AG08396 (cell line): ENCODE results near the gene MOV10L1.
"Not testable (repeated sequence)": the region's sequence is repeated elsewhere in the genome, so short reads cannot be mapped to it uniquely, and the experiment has no call there.

ENCODE experiments used
- DNase-seq: peaks from one replicate; pipeline ENCODE4 v3.0.0; 2012; ENCODE audit warnings: low spot score, mixed read lengths

MOV10L1 gene

GRCh38 chr22:50190182-50190940, 100.6 kb downstream of the MOV10L1 start:
- peak; percentile 77 for DNase-seq

DNA sequence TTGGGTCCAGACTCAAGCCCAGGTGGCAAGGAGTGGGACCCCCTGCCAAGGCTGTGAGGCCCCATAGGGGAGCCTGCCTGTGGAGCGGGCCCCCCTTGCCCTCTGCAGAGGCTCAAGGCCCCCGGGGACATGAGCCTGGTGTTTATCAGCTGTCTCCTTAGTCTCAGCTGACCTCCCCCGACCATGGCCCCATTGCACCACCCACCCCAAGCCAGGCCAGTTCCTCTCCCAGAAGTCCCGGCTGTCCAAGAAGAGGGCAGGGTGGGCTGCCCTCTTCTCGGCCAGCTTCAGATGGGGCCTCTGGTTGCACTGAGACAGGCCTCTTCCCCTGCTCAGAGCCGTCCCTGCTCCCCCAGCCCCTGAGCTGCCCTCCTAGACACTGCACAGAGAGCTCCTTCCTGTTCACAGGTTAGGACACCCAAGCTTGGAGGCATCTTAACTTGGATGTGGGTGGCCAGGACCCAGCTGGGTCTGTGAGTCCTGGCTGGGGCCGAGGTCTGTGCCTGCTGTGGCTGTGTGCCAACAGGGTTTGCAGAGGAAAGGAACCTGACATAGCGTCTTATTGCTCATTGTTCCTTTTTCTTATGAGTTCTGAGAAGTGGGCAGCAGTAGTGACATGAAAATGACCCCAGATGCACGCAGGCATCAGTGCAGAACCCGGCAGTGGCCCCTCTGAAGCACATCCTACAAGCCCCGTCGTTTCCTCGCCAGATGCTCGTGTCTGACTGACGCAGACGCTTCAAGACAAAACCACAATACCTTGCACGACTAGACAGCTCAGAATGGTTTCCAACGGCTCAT, 101.3 kb downstream of the MOV10L1 start:
- no peak for DNase-seq

DNA sequence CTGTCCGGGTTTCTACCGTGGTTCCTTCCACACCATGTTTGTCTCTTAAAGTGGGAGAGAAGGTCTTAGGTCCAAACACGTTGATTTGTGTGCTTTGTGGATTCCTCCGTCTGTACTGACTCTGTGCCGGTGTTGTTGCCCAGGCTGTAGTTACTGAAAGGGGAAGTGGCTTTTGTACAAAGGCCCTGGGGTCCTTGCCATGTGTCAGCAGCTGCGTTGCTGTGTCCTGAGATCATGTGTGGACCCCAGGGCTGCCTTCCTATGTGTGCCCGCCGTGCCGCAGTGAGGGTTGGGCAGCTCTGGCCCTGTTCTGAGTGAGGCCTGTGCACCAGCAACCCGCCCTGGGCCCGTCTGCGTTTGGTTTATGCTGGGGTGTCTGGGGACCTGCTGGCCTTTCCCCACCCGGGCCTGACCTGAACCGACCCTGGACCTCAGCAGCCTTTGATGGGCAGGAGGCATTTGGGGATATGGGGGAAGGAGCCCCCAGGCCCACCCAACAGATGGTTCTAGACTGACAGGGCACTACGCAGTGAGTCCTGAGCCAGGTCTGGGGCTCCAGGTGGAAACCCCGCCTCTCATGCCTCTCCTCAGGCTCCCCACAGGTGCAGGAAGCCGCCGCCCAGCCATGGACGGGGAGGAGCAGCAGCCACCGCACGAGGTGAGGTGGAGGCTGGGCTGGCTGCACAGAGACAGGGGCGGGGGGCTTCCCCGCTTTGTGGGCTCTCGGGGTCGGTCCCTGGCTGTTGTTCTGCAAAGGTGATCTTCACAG, 102.8 kb downstream of the MOV10L1 start:
- DNase-seq, result no peak

- no peak for DNase-seq
These were observed 103.8 kb downstream of the MOV10L1 start for GRCh38 chr22:50193621-50194020.

GRCh38 chr22:50194037-50194805, 104.4 kb downstream of the MOV10L1 start:
- no peak for DNase-seq

- DNase-seq, result no peak
These were observed 106.5 kb downstream of the MOV10L1 start for GRCh38 chr22:50196256-50196655.

DNA sequence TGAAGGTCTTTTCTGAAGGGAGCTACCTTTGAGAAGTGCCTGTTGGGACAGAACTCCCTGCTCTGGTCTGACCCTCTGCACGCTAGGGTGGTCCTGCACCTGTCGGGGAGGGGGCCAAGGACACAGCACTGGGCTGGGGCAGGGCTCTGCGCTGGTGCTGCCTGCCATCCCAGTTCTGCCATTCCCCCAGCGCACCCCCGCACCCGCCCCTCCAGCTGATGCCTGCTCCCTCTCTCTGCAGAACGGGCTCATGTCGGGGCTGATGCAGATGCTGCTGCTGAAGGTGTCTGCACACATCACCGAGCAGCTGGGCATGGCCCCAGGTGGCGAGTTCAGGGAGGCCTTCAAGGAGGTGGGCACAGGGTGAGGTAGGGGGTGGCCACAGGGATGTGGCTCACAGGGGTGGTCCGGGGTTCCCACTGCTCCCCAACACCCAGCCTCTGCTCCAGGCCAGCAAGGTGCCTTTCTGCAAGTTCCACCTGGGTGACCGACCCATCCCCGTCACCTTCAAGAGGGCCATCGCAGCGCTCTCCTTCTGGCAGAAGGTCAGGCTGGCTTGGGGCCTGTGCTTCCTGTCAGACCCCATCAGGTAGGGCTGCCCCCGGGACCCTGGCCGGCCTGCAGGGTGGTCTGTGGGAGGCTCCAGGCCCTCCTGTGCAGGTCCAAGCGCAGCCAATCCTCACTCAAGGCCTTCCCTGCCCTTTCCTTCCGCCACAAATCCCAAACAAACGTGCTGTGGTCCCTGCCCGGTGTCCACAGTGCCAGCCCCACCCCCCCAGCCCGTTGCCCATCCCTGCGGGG, 107.4 kb downstream of the MOV10L1 start:
- DNase-seq, result no peak

GRCh38 chr22:50197856-50198623, 108.2 kb downstream of the MOV10L1 start:
- DNase-seq, result no peak

GRCh38 chr22:50198624-50199017, 108.8 kb downstream of the MOV10L1 start:
- no peak for DNase-seq

DNA sequence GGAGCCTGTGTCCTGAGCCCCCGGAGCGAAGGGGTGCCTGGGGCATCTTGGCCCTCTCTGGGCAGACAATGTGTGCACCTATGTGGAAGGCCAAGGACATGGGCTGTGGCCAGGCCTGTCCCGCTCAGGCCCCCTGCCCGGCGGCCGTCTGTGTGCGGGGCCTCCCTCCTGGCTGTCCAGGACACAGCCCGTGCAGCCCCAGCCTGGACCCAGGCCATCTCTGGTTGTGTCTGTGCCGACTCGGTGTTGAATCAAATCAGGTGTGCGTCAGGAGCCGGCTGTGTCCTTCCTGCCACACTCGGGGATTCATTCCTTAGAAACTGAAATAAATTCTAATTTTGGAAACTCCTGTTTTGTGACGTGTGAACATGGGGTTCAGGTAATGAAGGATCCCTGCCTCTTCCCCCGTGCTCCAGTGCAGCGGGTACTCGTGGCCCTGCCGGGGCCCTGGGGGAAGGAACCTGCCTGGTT, 109.5 kb downstream of the MOV10L1 start:
- no peak for DNase-seq

GRCh38 chr22:50199829-50200460, 110.1 kb downstream of the MOV10L1 start:
- DNase-seq, result no peak

- DNase-seq, result peak; percentile 100
These were observed 110.8 kb downstream of the MOV10L1 start, which contains the start of gene SELENOO for GRCh38 chr22:50200461-50201190. SELENOO (plus strand) TSS chr22:50201011; CDS start chr22:50201037, 26 bp downstream.

- peak; percentile 72 for DNase-seq
These were observed 111.7 kb downstream of the MOV10L1 start for GRCh38 chr22:50201191-50202129.

GRCh38 chr22:50202130-50202666, 112.4 kb downstream of the MOV10L1 start:
- no peak for DNase-seq

- DNase-seq, result no peak
These were observed 113.5 kb downstream of the MOV10L1 start for GRCh38 chr22:50203288-50203687.

GRCh38 chr22:50204571-50204970, 114.8 kb downstream of the MOV10L1 start:
- DNase-seq, result no peak

DNA sequence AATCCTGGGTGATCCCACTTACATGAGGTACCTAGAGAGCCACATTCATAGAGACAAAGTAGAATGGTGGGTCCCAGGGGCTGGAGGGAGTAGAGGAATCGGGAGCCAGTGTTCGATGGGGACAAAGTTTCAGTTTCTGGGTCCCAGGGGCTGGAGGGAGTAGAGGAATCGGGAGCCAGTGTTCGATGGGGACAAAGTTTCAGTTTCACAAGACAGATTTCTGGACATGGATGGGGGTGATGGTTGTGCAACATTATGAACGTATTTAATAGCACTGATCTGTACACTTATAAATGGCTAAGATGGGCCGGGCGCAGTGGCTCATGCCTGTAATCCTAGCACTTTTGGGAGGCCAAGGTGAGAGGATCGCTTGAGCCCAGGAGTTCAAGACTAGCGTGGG, 115.2 kb downstream of the MOV10L1 start:
- not testable (repeated sequence) for DNase-seq
